HG02588 (cell line): ENCODE results near the gene GNAZ.

Experiments
- ATAC-seq: cut with Tn5 transposase; IDR thresholded peaks from one replicate; pipeline ENCODE4 v1.9.1; 2021; ENCODE audit warnings: mild to moderate bottlenecking, moderate library complexity; ENCODE audit not compliant: unreplicated experiment

Gene GNAZ

DNA sequence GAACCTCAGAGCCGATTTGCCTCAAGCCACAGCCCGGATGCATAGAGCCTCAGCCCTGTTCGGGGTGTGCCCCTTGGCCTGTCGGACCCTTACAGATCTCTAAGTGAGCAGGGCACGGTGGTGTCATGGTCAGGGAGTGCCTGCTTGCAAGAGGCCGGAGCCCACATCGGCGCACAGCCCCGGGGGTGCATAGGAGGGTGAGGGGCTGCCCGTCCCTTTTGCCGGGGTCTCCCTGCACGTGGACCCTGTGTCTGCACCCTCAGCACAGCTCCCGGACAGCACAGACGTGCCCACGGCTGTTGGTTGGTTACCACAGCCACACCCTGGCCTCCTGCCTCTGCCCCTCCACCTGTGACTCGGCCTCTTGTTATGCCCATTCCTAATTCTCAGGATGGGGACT, 81.5 kb downstream of the GNAZ start:
- no peak for ATAC-seq

DNA sequence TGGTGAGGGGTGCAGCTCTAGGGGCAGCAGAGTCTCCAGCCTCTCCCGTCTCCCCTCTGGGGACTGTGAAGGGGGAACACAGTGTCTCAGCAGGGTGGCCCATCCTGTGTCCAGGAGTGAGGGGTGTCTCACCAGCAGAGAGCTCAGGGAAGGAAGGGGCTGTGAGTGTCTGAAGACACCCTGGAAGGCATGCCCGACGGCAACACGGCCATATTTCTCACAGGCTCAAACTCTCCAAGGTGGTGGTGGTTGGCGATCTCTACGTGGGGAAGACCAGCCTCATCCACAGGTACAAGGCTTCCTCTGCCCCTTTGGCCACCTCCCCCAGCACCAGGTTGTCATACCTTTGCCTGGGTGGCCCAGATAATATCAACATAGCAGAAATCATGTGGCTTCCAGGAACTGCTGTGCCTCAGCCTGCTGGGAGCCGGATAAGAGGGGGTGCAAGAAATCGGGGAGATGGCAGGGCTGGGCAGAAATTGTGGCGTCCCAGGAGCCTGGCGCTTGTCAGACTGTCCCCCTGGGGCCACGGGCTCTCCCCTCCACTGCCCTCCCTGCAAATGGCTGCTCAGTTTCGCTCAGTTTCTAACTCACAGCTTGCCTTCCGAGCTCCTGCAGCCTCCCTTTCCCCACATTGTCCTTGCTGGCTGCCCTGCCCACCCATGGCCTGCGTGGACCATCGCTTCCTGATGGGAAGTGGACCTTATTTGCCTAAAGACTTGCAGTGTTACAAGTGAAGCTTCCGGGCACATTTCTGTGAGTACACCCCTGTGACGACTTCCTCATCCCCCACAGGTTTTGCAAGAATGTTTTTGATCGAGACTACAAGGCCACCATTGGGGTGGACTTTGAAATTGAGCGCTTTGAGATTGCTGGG, 82.2 kb downstream of the GNAZ start:
- ATAC-seq, result no peak

DNA sequence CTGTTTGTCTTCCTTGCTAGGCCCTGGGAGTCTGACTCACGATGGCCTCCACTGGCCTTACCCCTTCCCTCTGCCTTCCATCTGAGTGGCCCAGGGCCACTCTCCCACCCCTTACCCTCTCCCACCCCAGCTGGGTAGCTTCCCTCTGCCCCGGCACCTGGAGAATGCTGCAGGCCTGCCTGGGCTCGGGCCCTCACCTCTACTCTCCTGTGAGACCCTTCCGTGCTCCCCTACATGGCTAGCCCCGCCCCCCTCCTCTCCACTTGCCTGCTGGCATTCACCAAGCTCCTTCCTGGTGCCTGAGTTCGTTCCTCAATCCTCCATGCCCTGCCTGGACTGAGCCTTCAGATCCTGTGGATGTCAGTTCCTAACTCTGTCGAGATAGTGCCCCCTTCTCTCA, 83.7 kb downstream of the GNAZ start:
- no peak for ATAC-seq

DNA sequence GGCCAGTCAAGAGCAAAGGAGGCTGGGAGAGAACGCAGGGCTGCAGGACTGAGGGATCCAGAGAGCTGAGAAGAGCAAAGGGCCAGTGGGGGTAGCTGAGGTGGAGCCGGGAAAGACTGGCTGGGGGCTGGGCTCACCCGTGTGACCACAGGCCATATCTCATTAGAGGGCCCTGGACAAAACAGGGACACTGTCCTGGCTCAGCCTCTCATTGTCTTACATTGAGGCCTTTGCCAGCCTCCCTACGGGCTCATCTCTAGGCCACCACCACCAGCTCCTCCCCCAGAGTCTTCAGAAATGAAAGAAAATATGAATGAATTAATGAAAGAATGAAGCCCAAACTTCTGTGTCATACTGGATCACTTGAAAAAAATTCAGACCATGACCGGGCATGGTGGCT, 84.1 kb downstream of the GNAZ start:
- ATAC-seq, result no peak

DNA sequence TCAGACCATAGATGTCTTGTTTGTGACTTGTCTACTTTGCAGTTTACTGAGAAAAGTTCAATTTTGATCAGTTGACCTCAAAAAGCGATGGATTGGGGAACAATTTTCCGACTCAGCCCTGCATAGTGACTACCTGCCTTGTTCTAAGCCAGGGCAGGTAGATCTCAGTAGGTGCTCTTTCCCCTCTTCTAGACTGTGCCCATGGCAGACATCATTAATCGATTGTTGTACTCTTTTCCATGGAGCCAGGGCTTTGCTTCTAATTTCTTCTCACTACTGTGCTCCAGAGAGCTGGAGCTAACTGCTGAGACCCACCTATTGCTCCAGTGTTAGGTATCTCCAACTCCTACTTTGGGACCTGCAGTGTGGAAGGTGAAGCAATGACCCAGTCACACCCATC, 84.8 kb downstream of the GNAZ start:
- ATAC-seq, result no peak

DNA sequence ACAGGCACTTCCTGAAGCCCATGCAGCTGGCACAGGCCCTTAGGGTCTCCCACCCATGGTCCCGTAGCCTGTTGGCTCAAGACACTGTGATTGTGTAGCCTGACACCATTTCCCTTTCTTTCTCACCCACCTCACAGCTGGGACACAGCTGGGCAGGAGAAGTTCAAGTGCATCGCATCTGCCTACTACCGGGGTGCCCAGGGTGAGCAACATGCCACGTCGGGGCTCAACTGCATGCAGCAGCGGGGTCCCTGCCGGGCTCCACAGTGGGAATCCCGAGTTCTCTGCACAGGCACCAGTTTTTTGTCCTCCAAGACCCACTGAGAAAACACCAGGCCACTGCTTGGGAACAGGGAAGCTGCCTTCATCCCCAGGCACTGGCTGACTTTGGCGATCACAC, 85.5 kb downstream of the GNAZ start:
- no peak for ATAC-seq

DNA sequence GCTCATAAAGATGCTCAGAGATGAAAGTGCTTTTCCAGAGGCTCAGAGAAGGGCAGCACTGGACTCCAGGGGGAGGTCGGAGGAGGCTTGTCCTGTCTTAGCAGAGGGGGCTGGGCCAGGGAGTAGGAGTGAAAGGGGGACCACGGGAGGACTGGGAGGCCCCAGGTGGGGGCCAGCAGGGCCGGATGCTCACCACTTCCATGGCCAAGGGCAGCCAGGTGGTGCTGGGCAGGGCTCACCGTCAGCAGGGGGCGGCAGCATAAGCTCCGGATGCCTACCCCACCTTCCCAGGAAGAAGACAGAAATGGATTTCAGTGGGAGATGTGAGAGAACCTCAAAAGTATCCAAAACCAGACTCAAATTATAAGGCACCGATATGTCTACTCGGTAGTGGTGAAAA, 86.0 kb downstream of the GNAZ start:
- no peak for ATAC-seq

DNA sequence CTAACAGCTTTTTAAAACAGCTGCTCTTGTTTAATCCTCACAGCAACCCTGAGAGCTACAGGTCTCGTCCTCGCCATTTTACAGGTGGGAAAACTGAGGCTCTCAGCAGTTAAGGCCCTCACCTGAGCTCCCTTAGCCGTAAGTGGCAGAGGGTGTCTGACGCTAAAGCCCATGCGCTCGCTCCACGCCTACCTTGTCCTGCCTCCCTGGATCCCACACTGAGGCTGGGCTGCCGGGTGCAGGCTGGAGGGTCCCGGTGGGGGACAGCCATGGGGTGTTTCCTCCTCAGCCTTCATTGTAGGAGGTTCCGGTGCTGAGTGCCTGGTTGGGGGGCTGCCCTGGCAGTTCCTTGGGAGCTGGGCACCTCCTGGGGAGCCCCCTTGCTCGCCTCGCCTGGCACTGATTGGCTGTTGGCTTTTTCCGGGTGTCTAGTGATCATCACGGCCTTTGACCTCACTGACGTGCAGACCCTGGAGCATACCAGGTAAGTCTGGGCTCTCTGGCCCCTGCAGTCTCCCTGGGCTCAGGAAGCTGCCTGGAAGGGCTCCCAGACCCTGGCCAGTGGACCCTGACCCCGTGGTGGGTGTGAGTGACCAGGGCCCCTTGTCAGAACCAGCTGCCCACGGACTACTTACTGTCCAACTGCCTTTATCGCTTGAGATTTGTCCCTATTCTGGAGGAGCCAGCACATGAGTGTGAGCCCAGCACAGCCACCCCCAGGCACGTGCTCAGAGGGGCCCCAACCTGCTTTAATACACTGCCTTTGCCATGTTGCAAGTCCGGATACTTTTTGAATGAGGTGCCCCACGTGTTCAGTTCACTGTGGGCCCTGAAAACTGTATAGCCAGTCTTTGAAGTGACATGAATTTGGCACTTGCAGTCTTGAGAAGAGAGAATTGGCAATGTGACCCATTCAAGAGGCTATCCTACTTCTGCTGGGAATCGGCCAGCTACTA, 87.5 kb downstream of the GNAZ start:
- no peak for ATAC-seq

DNA sequence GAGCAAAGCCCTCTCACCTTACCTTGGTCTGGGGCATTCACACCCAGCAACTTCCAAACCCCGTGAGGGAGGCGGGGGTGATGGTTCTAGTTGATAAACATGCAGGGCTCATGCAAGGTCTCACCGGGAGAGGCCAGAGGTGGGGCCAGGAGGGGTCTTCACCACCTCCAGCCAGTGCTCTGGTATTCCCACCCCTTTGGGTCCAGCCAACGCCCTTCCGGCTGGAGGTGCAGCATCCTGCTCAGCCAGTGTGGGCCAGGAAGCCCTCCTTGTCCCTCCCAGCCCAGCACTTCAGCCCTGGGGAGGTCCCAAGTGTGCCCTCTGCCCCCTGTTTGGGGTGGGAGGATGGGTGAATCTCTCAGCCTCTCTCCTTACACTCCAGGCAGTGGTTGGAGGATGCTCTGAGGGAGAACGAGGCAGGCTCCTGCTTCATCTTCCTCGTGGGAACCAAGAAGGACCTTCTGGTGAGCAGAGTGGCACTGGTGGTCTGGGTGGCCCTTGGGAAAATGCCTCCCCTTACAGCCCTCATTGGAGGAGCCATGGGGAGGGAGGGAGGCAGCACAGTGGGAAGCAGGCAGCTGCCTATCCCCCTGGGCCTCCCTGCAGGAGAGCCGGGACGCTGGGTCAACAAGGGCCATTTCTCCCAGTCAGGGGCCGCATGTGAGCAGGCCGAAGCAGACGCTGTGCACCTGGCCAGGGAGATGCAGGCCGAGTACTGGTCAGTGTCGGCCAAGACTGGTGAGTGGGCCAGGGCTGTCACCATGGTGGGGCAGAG, 88.4 kb downstream of the GNAZ start:
- ATAC-seq, result no peak

DNA sequence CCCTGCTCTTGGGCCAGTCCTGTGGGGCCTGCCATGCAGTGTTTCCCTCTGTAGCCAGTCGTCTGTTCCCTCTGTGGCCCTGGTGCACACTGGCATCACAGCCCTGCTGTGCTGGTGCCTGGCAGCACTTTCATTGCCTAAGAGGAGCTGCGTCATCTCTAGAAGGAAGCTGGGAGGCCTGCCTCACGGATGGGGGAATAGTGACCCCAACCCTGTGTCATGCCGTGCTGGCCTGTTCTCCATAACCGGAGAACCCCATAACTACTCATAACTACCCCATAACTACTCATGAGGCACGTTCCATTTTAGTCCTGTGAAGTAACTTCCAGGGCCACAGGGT, 88.9 kb downstream of the GNAZ start:
- ATAC-seq, result no peak

DNA sequence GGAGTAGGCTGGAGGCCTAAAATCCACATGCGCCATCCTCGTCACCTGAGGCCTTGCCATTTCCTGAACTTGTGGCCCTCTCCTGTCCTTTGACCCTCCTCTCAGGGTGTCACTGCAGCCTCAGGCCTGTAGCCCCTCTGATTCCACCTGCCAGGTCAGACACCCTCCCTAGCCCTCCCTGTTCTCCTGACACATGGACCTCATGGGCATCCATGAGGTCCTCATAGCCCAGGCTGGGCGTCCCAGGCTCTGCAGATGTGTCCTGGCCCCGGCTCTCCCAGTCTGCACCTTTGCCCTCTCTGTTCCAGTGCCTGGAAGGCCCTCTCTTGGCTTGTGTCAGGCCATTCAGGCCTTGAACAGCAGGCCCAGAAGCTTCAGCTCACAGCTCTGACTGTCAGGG, 90.7 kb downstream of the GNAZ start:
- ATAC-seq, result no peak

DNA sequence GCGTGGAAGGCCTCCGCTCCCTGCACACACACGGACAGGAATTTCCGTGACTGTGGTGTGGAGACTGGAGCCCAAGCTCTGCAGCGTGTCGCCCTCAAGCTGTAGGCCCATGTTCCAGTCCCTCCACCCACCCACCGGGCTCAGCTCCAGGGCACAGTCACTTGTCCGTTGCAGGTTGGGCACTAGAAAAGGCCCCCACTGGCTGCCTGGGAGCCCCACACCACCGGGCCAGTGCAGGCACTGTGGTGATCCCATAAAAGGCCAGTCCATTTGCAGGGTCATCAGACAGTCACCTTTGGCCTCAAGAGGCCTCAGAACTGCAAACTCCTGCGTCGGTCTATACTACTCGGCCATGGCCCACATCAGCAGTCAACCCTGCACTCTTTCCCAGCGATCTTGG, 91.3 kb downstream of the GNAZ start:
- no peak for ATAC-seq

DNA sequence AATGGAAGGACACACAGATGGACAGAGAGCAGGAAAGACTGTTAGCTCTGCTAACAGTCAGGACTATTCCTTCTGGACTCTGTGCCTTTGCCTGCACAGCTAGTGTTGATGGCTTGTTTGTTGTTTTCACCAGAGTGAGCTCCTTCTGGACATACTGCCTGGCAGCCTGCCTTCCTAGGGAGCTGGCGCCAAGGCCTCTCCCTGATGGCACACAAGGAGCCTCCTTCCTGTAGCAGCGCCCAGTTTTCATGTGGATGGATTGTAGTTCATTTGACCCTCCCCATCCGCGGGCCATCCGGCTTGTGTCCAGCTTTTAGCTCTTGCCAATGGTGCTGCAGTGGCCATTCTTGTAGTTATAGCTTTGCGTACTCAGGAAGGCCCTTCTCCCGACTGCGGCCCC, 93.3 kb downstream of the GNAZ start:
- ATAC-seq, result no peak

DNA sequence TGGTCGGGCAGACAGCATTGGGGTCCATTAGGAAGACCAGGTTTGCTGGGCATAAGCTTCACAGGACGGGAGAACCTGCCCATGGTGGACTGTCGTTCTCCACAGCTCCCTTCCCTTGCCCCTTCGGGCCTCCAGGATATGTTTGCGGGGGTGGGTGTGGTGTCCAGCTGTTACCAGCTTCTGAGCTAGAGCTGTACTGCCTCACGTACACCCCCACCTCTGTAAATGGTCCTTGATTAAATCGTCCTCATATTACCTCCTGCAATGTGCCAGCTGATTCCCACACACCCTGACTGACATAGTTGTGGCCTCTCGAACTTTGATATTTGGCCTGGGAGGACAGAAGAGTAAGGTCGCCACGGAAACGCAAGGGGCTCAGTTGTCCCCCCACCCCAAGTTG, 93.8 kb downstream of the GNAZ start:
- ATAC-seq, result no peak

DNA sequence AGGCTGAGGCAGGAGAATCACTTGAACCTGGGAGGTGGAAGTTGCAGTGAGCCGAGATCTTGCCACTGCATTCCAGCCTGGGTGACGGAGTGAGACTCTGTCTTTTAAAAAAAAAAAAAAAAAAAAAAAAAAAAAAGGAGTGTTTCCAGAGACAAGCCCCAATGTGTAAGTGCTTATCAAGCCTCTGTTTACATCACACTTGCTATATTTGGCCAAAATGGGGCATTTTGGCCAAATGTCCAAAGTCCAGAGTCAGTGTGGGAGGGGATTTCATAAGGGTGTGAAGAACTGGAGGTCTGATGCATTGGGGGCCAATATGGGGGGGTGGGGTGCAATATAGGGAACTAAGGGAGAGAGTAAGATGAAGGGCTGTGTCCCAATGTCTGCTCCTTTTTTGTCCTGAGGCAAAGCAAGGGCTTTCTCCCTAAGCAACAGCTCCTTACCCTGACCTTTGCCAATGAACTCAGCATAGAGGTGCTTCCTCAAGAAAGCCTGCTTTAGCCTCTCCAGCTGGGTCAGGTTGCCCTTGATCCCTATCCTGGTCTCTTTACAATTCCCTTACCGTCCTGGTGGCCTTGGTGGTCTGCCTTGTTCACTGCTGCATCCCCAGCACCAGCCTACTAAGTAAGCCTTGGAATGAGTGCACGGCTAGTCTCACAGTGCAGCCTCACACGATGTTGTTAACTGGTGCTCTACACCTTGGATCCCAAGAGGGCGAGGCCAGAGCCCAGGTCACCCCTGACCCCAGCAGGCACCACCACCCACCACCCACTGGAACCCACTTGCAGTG, 95.9 kb downstream of the GNAZ start:
- no peak for ATAC-seq

DNA sequence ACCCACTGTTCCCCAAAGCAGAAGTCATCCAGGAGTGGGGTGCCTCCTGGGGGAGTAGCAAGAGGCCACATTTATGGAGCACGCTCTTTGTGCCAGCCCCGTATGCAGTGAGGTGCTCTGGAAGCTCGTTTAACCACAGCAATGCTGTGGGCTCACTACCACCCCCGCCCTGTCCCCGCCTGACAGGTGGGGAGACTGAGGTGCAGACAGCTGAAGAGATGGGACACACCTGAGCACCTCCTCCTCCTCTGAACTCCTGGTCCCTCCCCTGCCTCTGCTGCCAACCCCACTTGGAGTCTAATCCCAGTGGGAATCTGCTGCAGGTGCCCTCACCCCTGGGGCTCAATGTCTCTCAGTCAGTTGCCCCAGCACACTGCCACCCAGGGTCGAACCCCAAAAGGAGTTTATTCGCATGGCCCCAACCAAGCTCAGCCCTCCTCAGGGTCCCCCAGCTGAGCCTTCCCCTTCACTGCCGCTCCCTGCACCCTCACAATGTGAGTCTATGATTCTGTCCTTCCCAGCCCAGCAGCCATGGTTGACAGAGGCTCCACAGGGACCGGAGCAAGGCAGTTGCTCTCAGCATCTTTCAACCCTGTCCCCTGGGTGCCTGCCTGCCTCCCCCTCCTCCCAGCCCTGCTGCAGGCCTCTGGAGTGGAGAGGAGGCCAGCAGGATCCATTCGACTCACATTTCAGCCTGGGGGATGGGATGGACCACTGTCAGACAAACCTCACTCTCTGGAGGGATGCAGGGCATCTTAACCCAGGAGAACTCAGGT, 96.7 kb downstream of the GNAZ start:
- ATAC-seq, result no peak

DNA sequence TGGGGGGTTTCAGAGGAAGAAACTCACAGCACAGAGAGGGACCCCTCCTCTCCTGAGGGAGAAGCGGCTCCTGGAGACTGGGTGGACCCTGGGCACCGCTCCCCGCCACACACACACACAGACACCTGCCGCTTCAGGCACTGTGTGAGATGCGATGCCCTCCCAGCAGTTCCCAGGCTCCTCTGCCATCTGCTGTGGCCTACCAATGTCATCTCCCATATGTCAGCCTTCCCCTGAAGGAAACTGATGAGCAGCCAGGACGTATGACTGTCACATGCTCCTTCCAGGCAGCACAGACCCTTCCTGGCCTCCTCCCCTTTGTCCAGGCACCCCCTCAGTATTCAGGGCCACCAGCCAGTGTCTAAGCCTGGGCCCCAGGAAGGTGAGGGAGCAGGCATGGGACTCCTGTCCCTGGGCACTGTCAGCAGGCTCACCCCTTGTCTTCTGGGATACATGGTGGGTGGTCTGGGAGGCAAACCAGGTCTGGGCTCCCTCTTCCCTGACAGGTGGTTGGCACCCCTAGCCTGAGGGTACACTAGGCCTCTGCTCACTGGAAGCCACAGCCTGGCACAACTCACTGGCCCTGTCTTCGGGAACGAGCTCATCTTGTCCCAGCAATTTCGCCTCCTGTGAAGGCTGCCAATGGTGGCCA, 98.2 kb downstream of the GNAZ start:
- ATAC-seq, result no peak

DNA sequence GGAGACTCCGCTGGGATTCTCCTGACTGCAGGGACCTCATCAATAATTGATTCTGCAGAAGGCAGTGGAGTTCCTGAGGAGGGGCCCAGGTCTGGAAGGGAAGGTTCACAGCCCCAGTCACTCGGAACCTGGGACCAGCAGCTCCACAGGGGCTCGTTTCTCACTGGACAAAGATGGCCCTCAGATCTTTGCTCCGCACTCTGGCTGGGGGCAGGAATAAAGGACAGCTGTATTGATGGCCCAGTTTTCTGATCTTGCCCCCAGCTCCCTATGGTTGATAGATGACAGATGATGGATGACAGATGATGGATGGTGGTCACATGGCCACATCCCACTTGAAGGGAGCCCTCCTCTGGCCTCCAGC, 98.7 kb downstream of the GNAZ start:
- ATAC-seq, result no peak
